ACC112 (cell line): Measurements from ENCODE around the gene FTO.
A peak's percentile ranks its signal among the peaks of the same experiment; 100 is the strongest.

Experiments used
- H2AFZ ChIP-seq: fragments of 200-600 bp; sonication (generic); one replicate; pipeline ENCODE4 v1.6.0; 2017; ENCODE audit warnings: antibody characterized with exemption, low read length; ENCODE audit not compliant: unreplicated experiment
- H3K27ac ChIP-seq: fragments of 200-600 bp; sonication (generic); 2 replicates; pipeline ENCODE4 v1.5.1; 2014; ENCODE audit warnings: low read depth, mild to moderate bottlenecking, antibody characterized with exemption, low read length, moderate library complexity
- H3K27me3 ChIP-seq: fragments of 200-600 bp; sonication (generic); 2 replicates; pipeline ENCODE4 v1.6.1; 2014; ENCODE audit warnings: mild to moderate bottlenecking, antibody characterized with exemption, low read length, moderate library complexity, mixed read lengths; ENCODE audit not compliant: insufficient read depth
- H3K36me3 ChIP-seq: fragments of 200-600 bp; sonication (generic); 2 replicates; pipeline ENCODE4 v1.6.1; 2016; ENCODE audit warnings: mild to moderate bottlenecking, antibody characterized with exemption, low read length, moderate library complexity, mixed read lengths; ENCODE audit not compliant: insufficient read depth
- H3K4me1 ChIP-seq: fragments of 200-600 bp; sonication (generic); one replicate; pipeline ENCODE4 v1.6.1; 2016; ENCODE audit warnings: low read length, mixed read lengths; ENCODE audit not compliant: insufficient read depth, unreplicated experiment, control insufficient read depth
- H3K4me3 ChIP-seq: fragments of 200-600 bp; sonication (generic); 2 replicates; pipeline ENCODE4 v1.5.1; 2014; ENCODE audit warnings: mild to moderate bottlenecking, low read depth, low read length
- H3K79me2 ChIP-seq: fragments of 200-600 bp; sonication (generic); one replicate; pipeline ENCODE4 v1.6.0; 2016; ENCODE audit warnings: low read length; ENCODE audit not compliant: control insufficient read depth, unreplicated experiment, insufficient read depth

Gene FTO

DNA sequence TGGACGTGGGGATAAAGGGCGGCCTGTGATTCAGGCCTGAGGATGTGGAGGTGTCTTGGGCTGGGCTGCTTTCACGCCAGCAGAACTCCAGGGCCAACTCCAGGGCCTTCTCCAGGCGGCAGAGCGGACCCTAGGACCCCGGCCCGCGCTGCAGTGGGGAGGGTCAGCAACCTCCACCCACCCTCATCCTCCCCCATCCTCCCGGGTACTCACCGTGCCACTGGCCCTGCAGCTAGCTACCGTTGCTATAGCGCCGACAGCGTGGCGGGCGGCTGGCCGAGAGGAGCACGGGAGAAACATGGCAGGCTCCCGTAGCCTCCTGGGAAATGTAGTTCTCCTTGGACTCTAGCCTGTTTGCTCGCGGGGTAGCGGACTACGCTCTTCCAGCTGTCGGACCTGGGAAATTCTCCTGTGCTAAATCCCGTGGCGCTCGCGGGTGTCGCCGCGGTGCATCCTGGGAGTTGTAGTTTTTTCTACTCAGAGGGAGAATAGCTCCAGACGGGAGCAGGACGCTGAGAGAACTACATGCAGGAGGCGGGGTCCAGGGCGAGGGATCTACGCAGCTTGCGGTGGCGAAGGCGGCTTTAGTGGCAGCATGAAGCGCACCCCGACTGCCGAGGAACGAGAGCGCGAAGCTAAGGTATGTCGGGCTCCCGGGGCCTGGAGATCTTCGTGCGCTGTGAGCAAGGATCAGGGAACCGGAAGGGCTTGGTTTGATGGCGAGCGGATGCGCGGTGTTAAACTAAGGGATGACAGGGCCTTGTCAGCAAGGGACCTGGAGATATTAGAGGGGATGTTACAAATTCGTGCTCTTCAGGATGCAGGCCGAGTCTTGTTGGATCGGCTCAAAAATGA, at the start of gene FTO, which contains the start of gene RPGRIP1L:
Gene FTO (plus strand): TSS at position 567 of the 855 bp plus-strand sequence.
Gene RPGRIP1L (minus strand): TSS at position 270 of the 855 bp plus-strand sequence. CDS start 3,136 bp downstream, outside the sequence.
- H2AFZ ChIP-seq: peak within 1 kb of the TSS; percentile 97
- peak within 1 kb of the TSS; percentile 47 for H3K27ac ChIP-seq
- H3K27me3 ChIP-seq: no peaks in the 10 kb centered on the region
- H3K4me1 ChIP-seq: peaks cover 17% of the 10 kb centered on the region
- H3K4me3 ChIP-seq: peak within 1 kb of the TSS; percentile 98
- peaks cover 22% of the 10 kb centered on the region for H3K36me3 ChIP-seq
- peaks cover 50% of the 10 kb centered on the region for H3K79me2 ChIP-seq

DNA sequence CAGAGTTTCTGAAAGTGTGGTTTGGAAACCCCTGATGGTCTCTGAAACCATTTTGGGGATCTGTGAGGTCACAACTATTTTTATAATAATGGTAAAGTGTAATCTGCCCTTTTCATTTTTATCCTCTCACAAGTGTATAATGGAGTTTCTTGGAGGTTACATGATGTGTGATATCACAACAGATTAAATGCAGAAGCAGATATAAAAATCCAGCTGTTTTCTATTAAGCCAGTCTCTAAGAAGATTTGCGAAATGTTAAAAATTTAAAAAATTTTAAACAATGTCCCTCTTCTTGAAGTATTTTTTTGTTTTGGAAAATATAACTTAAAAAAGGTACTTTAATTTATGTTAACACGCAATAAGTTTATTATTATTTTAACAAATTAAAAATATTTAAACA, 49.0 kb upstream of the FTO start:
- no peaks in the 10 kb centered on the region for H3K27me3 ChIP-seq
- H3K4me1 ChIP-seq: no peaks in the 10 kb centered on the region
- H3K79me2 ChIP-seq: no peaks in the 10 kb centered on the region
- no peak overlapping the region for H3K27ac ChIP-seq
- H3K4me3 ChIP-seq: no peak overlapping the region
- H3K36me3 ChIP-seq: no peaks in the 10 kb centered on the region; the same call in 1 of the 2 replicates
- no peak overlapping the region for H2AFZ ChIP-seq

DNA sequence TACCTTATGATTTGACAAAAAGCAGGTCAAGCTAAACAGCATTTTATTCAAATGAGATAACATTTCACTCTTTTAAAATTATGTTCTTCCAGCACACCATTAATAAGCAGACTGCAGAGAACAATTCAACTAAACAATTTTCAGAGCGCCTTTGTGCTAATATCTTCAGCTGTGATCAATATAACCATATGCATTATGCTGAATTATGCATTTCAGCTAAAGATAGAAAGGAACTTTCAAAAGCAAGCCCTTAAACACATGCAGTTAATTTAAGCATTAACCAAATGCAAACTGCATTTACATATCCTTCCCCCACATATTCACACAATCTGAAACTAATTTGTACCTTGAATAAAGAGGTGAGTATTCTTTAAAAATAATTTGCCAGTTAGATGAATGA, 41.9 kb upstream of the FTO start:
- no peak overlapping the region for H3K4me3 ChIP-seq
- no peak overlapping the region for H3K27ac ChIP-seq
- no peaks in the 10 kb centered on the region for H3K36me3 ChIP-seq
- no peak overlapping the region for H2AFZ ChIP-seq
- H3K79me2 ChIP-seq: no peaks in the 10 kb centered on the region
- no peaks in the 10 kb centered on the region for H3K27me3 ChIP-seq
- peaks cover 21% of the 10 kb centered on the region for H3K4me1 ChIP-seq

DNA sequence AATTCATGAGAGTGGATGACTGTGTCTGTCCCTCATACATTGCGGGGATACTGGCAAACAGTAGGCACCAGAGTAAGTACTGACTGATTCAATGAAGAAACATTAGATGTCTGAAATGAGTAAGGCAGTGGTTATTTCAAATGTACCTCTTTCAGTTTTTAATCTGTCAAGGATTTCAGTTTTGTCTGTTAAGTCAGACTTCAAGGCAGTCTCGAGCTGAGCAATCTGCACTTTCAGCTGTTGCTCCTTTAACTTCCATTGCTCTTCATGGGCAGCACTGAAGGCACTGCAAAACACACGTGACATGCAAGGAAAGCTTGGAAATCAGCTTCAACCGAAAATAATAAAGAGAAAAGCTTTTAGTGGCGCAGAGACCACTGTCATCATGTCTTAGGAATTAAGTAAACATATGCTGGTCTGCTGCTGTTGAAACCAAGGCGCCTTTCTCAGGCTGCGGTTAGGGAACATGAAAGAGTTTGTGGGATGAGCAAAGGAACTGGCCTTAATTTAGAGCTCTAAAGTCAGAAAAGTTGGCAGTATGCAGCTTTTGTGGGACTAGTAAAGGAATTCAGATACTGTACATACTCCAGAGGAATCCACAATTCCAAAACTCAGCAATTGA, 39.1 kb upstream of the FTO start:
- Histone ChIP-seq H2AFZ (peak overlapping the region; percentile 34), H3K4me3 (peak overlapping the region; percentile 64)

DNA sequence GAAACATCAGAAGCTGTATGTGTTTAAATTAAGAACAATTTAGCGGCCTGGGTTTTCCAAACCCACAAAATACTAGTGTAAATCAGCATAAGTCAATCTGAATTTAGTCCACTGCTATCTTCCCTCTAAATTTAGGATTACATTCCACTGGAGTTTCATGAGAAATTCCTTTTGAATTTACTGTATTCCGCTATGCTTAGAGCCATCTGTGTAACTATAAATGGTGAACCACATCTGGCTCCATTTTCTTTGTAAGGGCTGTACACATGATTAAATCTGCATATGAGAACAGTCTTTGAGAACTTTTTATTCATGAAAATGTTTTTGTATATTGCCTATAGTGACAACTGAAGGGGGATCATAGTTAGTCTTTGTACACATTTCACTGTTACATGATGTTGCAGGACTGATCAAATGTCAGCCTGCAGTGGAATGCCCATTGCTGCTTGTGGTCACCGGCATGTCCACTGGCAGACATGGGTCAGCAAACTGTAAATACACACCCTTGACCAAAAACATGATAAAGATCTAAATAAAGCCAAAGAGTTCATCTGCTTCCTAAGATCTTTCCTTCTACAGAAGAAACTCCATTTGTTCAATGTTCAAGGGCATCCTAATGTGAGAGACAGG, 37.1 kb upstream of the FTO start:
- Histone ChIP-seq H3K27ac (no peak overlapping the region), H3K4me3 (no peak overlapping the region), H2AFZ (no peak overlapping the region), H3K79me2 (no peaks in the 10 kb centered on the region), H3K27me3 (no peaks in the 10 kb centered on the region), H3K4me1 (peaks cover 30% of the 10 kb centered on the region), H3K36me3 (no peaks in the 10 kb centered on the region; the same call in 1 of the 2 replicates)

More for the DNA sequence above, 39.1 kb upstream of the FTO start:
- Histone ChIP-seq H3K4me1 (peaks cover 30% of the 10 kb centered on the region), H3K27me3 (no peaks in the 10 kb centered on the region), H3K27ac (peak overlapping the region; percentile 79), H3K36me3 (no peaks in the 10 kb centered on the region), H3K79me2 (no peaks in the 10 kb centered on the region)

DNA sequence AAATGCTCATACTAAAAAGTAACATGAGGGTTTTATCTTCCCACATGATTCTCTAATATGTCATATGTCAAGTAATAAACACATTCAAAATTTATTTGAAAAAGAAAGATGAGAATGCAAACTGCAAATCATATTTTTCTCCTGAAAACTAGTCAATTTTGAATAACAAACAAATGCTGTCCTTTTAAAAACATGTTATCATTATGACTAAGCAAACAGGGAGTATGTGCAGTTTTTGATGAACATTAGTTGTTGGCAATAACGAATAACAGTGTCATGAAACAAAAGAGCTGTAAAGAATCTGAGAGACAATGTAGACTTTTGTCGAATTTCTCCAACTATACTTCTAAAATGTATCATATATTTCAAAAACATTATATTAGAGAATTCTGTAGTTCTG, 35.1 kb upstream of the FTO start:
- Histone ChIP-seq H3K4me1 (peaks cover 30% of the 10 kb centered on the region), H3K4me3 (no peak overlapping the region), H2AFZ (no peak overlapping the region), H3K36me3 (no peaks in the 10 kb centered on the region; the same call in 1 of the 2 replicates), H3K27me3 (no peaks in the 10 kb centered on the region), H3K27ac (no peak overlapping the region), H3K79me2 (no peaks in the 10 kb centered on the region)

DNA sequence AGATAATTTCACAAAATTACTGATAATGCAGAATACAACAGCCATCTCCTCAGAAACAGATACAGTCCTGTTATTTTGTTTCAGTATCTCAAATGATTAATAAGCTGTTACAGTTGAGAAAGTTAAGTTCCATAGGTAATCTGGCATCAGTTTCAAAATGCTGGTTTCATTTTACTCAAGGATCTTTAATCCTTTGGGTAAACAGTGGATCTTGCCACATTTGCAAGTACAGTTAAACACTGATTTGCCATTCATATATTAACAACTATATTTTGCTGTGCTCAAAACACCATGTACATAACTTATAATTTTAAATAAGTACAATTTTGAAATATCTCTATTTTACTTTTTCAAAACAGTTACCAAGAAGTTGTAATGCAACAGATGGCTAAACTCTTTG, 31.5 kb upstream of the FTO start:
- Histone ChIP-seq H3K79me2 (no peaks in the 10 kb centered on the region), H3K36me3 (no peaks in the 10 kb centered on the region; the same call in 1 of the 2 replicates), H3K27ac (no peak overlapping the region), H3K4me1 (peaks cover 10% of the 10 kb centered on the region), H3K4me3 (no peak overlapping the region), H3K27me3 (no peaks in the 10 kb centered on the region), H2AFZ (no peak overlapping the region)

DNA sequence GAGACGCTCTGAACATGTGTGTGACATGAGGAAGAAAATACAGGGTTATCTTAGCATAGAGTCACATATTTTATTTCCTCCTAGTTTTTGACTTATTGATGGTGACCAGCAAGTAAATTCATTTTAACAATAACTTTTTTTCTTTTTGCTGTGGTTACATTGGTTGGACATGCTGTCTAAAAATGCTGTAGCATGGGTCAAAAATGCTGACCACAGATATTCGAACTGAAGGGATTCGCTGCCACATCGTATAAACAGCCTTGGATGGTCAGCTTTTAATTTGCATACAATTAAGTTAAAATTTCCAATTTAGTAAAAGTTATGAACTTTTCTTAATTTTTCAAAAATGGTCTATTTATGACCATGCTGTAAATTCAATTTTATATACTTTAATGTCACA, 30.8 kb upstream of the FTO start:
- peaks cover 10% of the 10 kb centered on the region for H3K4me1 ChIP-seq
- no peaks in the 10 kb centered on the region for H3K79me2 ChIP-seq
- no peaks in the 10 kb centered on the region; the same call in 1 of the 2 replicates for H3K36me3 ChIP-seq
- H2AFZ ChIP-seq: no peak overlapping the region
- H3K27ac ChIP-seq: no peak overlapping the region
- H3K27me3 ChIP-seq: no peaks in the 10 kb centered on the region
- no peak overlapping the region for H3K4me3 ChIP-seq

DNA sequence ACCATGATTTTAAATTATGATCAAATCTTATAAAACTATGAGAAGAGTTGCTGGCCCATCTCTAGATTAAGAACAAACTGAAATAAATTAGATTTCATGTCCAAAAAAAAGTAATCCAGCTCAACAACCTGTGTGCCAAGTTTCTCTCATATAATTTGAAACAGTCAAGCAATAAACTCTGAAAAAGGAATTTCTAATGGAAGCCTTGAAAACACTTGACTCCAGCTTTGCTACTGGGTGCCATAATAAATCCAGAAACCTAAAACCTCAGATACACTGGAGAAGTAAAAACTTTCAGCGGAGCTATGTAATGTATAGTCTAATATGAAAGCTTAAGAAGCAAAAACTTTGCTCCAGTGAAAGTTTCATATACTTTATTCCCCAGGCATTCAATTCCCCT, 25.8 kb upstream of the FTO start:
- Histone ChIP-seq H3K27ac (no peak overlapping the region), H3K79me2 (no peaks in the 10 kb centered on the region), H3K4me1 (no peaks in the 10 kb centered on the region), H2AFZ (no peak overlapping the region), H3K27me3 (no peaks in the 10 kb centered on the region), H3K4me3 (no peak overlapping the region), H3K36me3 (peaks cover 3% of the 10 kb centered on the region; the same call in 1 of the 2 replicates)

DNA sequence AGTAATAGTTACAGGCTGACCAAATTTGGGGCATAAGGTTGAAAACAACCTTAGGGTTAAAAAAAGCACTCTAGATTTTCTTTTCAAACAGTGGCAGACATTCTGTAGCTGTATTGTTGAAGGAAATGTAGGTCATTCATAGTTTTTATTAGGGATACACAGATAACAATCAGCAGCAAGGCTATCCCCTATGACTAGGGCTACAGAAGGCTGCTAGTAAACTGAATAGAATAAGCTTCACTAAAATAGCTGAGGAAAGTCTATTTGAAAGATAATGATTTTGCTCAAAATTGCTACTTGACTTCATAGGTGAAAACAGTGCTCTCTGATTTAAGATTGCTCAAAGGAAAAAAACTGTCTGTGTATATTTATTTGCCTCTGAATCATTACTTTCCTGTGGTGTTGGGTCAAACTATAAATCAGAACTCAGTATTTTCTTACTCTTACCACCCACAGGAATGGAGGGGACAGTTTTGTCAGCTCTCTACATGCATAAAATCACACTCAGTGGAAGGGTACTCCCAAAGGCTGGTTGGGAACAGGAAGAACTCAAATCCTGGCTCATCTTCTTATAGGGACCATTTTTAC, 25.1 kb upstream of the FTO start:
- Histone ChIP-seq H3K79me2 (no peaks in the 10 kb centered on the region), H3K27ac (no peak overlapping the region), H3K4me3 (no peak overlapping the region)

More for the DNA sequence above, 25.1 kb upstream of the FTO start:
- Histone ChIP-seq H3K36me3 (peaks cover 3% of the 10 kb centered on the region; the same call in 1 of the 2 replicates), H2AFZ (no peak overlapping the region), H3K4me1 (no peaks in the 10 kb centered on the region), H3K27me3 (no peaks in the 10 kb centered on the region)
